Sigmoid colon (tissue), 4 donors: ENCODE data around the gene TENM4.

ENCODE experiments used
- POLR2A ChIP-seq, 2 donors: fragments of 450-650 bp; IDR thresholded peaks; one replicate each; pipeline ENCODE4 v1.6.1; 2016; ENCODE audit warnings: antibody characterized with exemption in 2 of 2, mild to moderate bottlenecking in 2 of 2, moderate library complexity in 2 of 2
- POLR2AphosphoS5 ChIP-seq, 4 donors: sonication (generic); formaldehyde crosslinking; IDR thresholded peaks; one replicate each; pipeline ENCODE4 v1.6.1; 2017; ENCODE audit warnings: antibody characterized with exemption in 4 of 4

GRCh38 chr11:79060081-79060953 lies 380.5 kb downstream of the TENM4 start:
- no peak for TF ChIP-seq POLR2A (IDR thresholded peaks at IDR 0.05)
- no peak for TF ChIP-seq POLR2AphosphoS5 (IDR thresholded peaks at IDR 0.05)
